HG03196 (cell line): ENCODE results near the gene PKMYT1.
A peak's percentile ranks its signal among the peaks of the same experiment; 100 is the strongest.

Experiments
- ATAC-seq: cut with Tn5 transposase; IDR thresholded peaks from one replicate; pipeline ENCODE4 v1.9.1; 2021; ENCODE audit not compliant: unreplicated experiment

PKMYT1 gene

GRCh38 chr16:2974319-2975056 lies 5.8 kb downstream of the PKMYT1 start:
- no peak for ATAC-seq

GRCh38 chr16:2973605-2974318 lies 6.5 kb downstream of the PKMYT1 start:
- no peak for ATAC-seq

GRCh38 chr16:2973093-2973492 lies 7.2 kb downstream of the PKMYT1 start:
- ATAC-seq, result no peak

GRCh38 chr16:2971985-2972784 lies 8.1 kb downstream of the PKMYT1 start:
- ATAC-seq, result no peak

- ATAC-seq, result no peak
These were observed 8.9 kb downstream of the PKMYT1 start for GRCh38 chr16:2971134-2971984.

- ATAC-seq, result no peak
These were observed 9.7 kb downstream of the PKMYT1 start for GRCh38 chr16:2970563-2970962.

GRCh38 chr16:2969545-2970521 lies 10.4 kb downstream of the PKMYT1 start:
- peak; percentile 29 for ATAC-seq

GRCh38 chr16:2968738-2969544 lies 11.3 kb downstream of the PKMYT1 start, which contains the start of gene PAQR4:
Gene PAQR4, plus strand, starts transcription at chr16:2969348. Its CDS starts 327 bp downstream, at chr16:2969675.
- ATAC-seq, result peak; percentile 60

GRCh38 chr16:2968368-2968737 lies 11.9 kb downstream of the PKMYT1 start:
- ATAC-seq, result no peak

GRCh38 chr16:2967721-2968161 lies 12.5 kb downstream of the PKMYT1 start:
- no peak for ATAC-seq

GRCh38 chr16:2967211-2967631 lies 13.0 kb downstream of the PKMYT1 start:
- ATAC-seq, result no peak

GRCh38 chr16:2966808-2967191 lies 13.4 kb downstream of the PKMYT1 start:
- no peak for ATAC-seq

GRCh38 chr16:2966043-2966807 lies 14.0 kb downstream of the PKMYT1 start:
- no peak for ATAC-seq

- ATAC-seq, result no peak
These were observed 15.5 kb downstream of the PKMYT1 start for GRCh38 chr16:2964475-2965336.

GRCh38 chr16:2963723-2964474 lies 16.3 kb downstream of the PKMYT1 start, which contains the start of gene KREMEN2:
Gene KREMEN2, plus strand, starts transcription at chr16:2964275. Its CDS starts 246 bp downstream, at chr16:2964521.
- no peak for ATAC-seq

- no peak for ATAC-seq
These were observed 17.0 kb downstream of the PKMYT1 start for GRCh38 chr16:2963074-2963722.
